Activated CD4-positive, alpha-beta T cell treated with anti-CD3 and anti-CD28 coated beads, Interleukin-2, Interleukin-4, amounts not matched to agents 100 ng/mL and 50 ng/mL, durations not matched to agents 16 hours and 8 hours (primary cell): Measurements from ENCODE around the gene ZNHIT2.
"Not testable (repeated sequence)": the region's sequence is repeated elsewhere in the genome, so short reads cannot be mapped to it uniquely, and the experiment has no call there.

ENCODE experiments used
- DNase-seq: peaks from one replicate; pipeline ENCODE4 v3.0.0-alpha.2; 2020; ENCODE audit warnings: low spot score

ZNHIT2 gene

DNA sequence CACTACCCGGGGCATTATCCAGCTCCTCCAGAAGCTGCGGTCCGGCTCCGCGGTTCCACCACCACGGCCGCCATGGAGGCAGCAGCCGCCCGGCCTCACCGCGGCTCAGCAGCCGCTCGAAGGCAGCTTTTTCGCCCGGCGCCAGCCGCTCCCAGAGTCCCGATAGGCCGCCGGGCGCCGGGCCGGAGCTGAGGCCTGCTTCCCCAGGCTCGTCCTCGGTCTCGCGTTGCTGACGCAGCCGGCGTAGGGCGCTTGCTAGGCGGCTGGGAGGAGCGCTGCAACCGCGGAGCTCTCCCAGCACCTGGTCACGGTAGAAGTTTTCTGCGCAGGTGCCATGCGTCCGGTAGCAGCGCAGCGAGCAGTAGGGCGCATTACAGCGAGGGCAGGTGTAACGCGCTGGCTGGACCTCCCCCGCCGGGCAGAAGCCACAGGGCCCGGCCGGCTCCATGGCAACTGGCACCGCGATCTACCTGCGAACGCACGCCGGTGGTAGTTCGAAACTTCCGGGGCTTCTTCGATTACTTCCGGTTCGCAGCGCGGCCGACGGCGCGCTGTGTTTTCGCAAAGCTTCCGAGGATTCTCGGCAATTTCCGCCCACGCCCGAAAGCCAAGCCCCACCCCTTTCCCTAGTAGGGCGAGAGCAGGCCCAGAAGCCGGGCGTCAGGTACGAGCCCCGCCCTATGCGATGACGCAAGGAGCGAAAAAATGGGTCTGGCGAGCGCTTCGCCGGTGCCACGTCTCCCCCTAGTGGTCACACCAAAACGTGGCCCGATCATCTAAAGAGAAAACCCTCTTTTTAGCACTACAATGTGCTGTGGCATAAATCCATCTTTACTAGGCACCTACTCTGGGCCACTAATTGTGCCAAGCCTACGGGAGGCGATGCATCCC lies at the start of gene ZNHIT2:
Gene ZNHIT2, minus strand, starts transcription at position 496 of the 891 bp plus-strand sequence. Its CDS starts 48 bp downstream, at position 448.
- peak; percentile 100 for DNase-seq

DNA sequence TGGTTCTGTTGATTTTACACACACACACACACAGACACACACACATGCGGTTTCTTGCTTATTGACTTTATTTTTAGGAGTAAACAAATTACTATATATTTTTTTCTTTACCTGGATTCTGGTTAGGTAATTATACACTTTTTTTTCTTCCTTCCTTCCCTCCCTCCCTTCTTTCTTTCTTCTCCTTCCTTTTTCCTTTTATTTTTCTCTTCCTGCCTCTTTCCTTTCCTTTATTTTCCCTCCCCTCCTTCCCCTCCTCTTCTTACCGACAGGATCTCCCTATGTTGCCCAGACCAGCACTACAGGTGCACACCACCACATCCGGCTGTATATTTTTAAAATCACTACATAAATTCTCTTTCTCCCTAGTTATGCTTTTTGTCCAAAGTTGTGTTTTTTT lies 49.4 kb upstream of the ZNHIT2 start:
- no peak for DNase-seq

DNA sequence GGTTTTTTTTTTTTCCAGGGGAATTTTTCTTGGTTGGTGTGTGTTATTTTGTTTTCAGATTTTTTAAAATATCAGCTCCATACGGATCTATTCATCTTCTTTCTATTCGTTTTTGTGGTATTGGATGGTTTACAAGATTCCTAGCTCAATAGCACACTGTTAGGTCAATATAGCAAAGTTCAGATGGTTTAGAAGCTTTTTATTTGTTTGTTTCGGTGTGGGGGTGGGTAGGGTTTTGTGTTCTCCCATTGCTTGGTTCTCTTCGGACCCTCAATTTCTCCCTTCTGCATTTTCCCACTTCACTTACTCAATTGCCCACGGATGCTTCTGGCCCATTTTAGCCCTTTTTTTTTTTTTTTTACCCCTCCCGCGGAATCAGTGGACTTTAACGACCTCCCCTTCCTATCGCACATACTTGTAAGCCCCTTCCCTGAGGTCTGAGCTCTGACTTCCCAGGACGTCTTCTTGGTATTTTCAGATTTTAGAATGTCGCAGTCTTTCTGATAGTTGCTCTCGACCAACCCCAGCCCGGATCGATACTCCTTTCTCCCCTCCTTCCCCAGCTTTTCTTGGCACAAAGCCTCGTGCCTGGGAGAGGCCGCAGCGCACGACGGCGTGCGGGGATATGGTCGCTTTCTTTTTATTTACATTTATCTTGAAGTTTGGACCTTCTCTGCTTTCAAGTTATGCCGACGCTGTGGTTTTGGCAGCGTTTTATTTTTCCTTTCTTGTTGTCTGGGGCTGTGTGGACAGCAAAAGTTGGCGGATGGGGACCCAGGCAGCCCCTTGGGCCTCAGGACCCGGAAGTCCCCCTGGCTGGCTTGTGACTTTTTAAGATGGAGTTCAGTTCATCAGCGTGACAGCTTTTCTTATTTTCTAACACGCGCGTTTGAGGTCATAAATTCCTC lies 48.2 kb upstream of the ZNHIT2 start:
- DNase-seq, result no peak

DNA sequence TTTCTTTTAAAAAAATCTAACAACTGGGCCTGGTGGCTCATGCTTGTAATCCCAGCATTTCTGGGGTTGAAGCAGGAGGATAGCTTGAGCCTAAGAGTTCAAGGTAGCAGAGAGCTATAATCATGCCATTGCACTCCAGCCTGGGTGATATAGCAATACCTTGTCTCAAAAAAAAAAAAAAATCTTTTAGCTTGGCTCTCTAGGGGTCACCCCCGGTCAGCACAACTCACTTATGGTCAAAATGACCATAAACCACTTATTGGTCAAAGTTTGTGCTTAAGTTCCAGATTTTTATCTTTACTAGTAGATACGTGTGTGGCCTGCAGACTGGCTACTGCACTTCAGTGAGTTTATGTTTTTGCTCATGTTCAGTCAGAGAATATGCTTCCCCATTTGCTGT lies 46.2 kb upstream of the ZNHIT2 start:
- no peak for DNase-seq

DNA sequence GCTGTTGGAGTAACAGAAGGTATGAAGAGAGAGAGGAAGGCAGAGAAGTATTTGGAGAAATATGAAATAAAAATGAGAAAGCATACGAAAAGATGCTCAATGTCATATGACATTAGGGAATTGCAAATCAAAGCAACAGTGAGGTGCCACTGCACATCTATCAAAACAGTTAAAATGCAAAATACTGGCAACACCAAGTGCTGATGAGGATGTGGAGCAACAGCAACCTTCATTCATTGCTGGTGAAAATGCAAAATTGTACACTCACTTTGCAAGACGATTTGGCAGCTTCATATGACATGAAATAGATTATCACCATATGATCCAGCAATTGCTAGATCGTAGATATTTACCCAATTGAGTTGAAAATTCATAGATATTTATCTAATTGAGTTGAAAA lies 43.1 kb upstream of the ZNHIT2 start:
- DNase-seq, result no peak

DNA sequence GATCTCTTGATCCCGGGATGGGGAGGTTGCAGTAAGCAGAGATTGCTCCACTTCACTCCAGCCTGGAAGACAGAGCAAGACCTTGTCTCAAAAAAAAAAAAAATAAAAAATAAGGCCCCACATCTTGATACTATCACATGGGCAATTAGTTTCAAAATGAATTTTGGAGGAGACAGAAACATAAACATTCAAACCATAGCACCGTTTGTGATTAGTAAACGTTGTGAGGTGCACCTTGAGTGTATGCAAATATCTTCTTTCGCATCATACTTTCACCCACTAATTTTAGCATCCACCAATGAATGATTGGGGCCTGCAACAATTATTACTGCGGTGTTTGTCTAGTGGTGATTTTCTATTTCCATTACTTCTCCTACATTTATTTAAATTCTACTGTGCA lies 41.5 kb upstream of the ZNHIT2 start:
- no peak for DNase-seq

DNA sequence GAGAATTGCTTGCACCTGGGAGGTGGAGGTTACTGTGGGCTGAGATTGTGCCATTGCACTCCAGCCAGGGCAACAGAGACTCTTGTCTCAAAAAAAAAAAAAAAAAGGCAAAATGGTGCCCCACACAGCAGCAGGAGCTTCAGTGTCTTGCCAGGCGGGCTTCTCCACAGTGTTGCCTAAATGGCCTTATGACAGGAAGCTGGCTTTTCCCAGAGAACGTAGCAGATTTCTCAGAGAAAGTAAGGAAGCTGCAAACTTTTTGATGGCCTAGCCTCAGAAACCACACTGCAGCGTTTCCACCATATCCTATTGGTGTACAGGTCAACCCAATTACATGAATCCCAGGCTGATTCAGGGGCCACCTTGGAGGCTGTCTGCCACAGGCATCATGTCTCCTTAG lies 39.8 kb upstream of the ZNHIT2 start:
- DNase-seq, result no peak

DNA sequence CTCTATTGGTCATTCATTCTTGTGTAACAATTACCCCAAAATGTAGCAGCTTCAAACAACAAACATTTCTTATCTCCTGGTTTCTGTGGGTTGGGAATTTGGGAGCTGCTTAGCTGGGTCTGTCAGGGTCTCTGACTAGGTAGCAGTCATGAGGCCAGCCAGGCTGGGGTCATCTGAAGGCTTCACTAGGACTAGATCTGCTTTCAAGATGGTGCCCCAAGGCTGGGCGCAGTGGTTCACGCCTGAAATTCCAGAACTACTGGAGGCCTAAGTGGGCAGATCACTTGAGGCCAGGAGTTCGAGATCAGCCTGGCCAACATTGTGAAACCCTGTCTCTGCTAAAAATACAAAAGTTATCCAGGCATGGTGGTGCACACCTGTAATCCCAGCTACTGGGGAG lies 39.4 kb upstream of the ZNHIT2 start:
- no peak for DNase-seq

DNA sequence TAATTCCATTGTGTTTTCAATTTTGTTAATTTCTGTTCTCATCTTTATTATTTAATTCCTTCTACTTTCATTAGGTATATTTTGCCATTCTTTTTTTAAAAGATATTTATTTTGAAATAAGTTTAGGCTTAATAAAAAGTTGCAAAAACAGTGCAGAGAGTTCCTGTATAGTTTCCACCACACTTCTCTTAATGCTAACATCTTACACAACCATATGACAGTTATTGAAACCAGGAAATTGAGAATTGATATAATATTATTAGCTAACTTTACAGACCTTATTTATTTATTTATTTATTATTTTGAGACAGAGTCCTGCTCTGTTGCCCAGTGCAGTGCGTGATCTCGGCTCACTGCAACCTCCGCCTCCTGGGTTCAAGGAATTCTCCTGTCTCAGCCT lies 38.8 kb upstream of the ZNHIT2 start:
- no peak for DNase-seq

DNA sequence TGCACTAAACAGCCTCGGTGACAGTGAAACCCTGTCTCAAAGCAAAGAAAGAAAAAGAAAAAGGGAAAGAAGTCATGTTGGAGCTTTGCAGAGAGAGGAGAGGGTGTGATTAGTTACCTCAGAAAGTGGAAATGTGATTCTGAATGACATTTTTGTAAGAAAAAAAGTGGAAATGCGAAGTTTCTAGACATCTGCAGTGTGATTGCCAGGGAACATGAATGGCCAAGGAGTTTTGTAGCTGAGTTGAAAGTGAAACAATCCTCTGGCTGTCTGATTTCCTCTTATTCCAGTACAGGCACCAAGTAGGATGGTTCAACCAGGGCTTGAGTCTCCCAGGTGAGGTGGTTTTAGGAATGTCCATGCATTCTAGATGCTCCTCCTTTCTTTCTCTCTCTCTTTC lies 34.6 kb upstream of the ZNHIT2 start:
- no peak for DNase-seq

DNA sequence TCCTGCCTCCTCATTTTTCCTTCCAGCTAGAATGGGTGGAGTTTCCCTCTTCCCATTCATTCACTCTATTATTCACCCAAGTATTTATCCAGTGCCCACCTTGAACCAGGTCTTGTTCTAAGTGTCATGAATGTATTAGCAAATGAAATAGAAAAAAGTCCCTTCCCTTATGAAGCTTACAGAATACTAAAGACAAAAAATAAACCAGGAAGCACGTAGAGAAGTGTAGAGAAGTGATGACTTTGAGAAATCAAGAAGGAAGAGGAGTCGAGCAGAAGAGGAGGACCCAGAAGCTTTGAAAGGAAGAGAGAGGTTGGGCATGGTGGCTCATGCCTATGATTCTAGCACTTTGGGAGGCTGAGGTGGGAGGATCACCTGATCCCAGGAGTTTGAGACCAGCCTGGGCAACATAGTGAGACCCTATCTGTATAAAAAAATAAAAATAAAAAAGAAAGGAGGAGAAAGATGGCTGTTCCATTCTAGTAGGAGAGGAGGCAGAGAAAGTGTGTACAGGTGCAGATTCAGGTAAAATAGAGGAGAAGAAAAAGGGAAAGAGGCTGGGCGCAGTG lies 33.9 kb upstream of the ZNHIT2 start:
- no peak for DNase-seq

DNA sequence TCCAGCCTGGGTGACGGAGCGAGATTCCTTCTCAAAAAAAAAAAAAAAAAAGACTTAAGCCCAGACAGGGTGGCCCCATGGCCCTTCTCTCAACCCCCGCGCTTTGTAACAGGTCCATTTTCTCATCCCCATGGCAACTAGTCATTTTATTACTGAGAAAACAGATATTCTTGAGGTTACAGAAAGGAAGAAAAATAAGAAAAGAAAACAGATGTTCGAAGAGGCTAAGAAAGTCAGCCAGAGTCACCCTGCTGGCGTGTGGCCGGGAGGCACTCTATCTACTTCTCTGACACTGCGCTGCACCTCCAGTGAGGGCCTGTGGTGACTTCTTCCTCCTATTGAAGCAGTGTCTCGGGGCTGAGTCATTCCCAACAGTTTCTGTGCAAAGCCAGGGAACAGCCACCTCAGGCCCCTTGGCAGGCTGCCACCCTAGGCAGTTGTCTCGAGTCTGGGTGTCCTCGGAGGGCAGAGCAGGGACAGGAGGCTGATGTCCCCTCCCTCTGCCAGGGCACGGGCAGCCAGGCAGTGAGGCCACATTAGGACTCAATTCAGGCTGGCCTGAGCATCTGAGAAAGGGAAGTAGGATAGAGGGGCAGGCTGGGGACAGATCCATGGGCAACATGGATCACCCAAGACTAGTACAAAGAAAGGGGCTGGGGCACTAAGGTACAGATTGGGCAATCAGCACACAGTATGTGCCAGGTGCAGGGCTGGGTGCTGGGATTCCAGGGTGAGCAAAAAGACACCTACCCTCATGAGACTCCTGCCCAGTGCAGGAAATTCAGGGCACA lies 33.2 kb upstream of the ZNHIT2 start:
- peak; percentile 31 for DNase-seq

DNA sequence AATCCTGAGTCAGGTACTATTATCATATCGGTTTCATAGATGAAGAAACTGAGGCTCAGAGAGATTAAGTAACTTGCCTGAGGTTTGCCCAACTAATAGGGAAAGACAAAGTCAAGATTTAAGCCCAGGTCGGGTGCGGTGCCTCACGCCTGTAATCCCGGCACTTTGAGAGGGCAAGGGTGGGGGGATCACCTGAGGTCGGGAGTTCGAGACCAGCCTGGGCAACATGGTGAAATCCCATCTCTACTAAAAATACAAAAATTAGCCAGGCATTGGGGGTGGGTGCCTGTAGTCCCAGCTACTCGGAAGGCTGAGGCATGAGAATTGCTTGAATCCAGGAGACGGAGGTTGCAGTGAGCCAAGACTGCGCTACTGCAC lies 32.6 kb upstream of the ZNHIT2 start:
- DNase-seq, result not testable (repeated sequence)

DNA sequence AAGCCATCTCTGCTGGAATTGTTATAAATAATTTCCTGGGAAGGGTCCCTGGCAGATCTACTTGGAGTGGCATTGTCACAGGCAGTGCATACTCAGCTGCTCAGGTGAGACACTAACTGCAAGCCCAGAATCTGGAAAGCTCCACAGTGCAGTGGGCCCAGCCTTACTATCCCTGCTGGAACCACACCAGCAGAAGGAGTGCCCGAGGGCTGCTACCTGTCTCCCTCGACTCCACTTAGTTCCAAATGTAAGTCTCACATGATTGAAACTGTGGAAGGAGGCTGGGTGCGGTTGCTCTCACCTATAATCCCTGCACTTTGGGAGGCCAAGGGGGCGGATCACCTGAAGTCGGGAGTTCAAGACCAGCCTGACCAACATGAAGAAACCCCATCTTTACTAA lies 31.2 kb upstream of the ZNHIT2 start:
- DNase-seq, result no peak

DNA sequence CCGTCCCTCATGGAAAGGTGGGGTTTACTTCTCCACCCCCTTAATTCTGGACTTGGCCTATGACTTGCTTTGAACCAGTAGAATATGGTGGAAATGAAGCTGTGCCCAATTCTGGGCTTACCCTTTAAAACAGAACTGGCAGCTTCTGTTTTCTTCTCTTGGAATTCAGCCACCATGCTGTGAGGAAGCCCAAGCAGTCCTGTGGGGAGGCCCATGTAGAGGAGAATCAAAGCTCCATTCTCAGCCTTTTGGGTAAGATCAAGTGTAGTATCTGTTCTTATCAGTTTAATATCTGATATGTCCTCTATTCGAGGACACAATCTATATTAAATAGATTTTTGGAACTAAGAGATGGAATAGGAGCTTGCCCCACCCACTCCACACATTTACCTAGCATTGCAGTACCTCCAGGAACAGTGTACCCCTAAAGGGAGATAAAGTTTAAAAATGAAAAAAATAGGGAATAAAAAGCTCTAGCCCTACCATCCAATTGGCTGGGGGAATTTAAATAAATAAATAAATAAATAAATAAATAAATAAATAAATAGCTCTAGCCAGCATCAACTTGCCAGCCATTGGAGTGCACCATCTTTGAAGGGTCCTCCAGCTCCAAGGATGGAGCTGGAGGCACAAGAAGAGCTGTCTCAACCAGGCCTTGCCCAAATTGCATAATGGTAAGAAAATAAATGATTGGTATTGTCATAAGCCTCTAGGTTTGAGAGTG lies 30.0 kb upstream of the ZNHIT2 start:
- no peak for DNase-seq

DNA sequence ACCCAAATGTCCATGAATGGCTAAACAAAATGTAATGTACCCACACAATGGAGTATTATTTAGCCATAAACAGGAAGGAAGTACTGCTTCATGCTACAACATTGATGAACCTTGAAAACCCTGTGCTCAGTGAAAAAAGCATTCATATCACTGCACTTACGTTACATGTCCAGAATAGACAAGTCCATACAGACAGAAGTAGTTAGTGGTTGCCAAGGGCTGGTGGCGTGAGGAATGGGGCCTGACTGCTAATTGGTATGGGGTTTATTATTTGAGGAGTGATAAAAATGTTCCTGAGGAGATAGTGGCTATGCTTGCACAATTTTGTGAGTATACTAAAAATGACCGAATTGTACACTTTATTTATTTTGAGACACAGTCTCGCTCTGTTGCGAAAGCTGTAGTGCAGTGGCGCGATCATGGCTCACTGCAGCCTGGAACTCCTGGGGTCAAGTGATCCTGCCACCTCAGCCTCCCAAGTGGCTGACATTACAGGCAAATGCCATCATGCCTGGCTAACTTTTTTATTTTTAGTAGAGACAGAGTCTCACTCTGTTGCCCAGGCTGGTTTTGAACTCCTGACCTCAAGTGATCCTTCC lies 24.5 kb upstream of the ZNHIT2 start:
- DNase-seq, result no peak

DNA sequence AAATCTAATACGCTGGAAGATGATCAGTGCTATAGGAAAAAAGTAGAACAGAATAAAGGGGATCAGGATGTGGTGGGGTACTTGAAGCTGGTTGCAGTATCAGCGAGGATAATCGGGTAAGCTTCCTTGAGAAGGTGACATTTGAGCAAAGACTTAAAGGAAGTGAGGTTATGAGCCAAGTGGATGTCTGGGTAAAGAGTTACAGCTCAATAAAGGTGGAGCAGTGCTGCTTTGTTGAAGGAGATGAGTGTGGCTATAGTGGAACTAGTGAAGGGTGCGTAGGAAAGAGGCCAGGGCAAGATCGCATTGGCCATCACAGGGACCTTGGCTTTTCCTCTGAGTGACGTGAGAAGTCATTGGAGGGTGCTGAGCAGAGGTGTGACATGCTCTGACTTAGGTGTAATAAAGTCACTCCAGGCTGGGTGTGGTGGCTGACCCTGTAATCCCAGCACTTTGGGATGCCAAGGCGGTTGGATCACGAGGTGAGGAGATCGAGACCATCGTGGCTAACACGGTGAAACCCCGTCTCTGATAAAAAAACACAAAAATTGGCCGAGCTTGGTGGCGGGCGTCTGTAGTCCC lies 19.1 kb upstream of the ZNHIT2 start:
- DNase-seq, result no peak

DNA sequence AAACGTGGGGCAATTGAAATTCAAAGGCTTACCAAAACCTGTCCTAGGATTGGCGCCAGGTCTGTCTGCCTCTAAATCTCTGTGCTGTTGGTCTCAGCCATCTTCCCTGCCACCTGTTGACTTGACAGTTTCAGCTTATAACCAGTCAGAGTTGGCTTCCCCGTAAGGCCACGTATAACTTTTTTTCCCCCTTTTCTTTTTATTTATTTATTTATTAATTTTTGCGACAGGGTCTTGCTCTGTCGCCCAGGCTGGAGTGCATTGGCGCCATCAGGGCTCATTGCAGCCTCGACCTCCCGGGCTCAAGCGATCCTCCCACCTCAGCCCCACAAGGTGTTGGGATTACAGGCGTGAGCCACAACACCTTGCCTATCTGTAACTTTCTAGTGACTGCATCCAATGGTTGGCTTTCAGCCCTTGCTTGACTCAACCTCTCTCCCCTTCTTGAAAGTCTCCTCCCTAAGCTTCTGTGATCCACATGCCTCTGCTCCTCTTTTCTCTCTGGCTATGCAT lies 18.2 kb upstream of the ZNHIT2 start:
- no peak for DNase-seq

DNA sequence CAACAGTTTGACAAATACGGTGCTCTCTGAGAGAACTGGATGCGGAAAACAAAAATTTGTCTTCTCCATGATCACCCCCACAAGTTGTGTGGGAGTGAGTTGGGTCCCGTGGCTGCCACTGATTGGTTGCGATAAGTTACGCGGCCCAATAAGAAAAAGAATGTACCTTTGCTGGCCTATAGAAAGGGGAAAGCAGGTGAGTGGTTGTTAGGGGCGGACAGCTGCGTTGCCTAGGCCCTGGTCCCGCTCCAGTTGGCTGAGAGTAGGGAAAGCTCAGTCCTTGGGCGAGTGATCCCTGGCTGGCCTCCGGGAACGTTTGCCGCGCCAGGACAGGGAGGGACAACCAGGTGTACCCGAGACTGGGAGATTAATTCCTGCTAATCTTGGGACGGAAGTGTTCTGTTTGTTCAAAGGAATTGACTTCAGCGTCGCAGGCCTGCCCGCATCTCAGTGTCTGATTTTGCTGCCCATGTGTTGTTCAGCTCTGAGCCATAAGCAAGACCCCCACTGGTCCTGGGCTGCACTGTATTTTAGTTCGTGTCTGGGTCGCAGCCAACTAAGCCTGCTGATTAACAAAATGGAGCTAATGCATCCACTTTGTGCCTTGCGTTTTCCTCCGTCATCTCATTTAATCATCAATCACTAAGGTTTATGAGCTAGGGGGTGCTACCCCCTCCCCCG lies 17.6 kb upstream of the ZNHIT2 start:
- peak; percentile 93 for DNase-seq
